VCaP (cell line): Measurements from ENCODE around the gene PCNT.

ENCODE experiments used
- H3K27ac ChIP-seq: fragments of 450-650 bp; 2 replicates; pipeline ENCODE4 v1.5.1; 2017
- CTCF ChIP-seq: fragments of 450-650 bp; conservative IDR thresholded peaks from 2 replicates; pipeline ENCODE4 v1.5.1; 2017; ENCODE audit warnings: mild to moderate bottlenecking, moderate library complexity

PCNT gene

GRCh38 chr21:46351476-46352163 lies 27.7 kb downstream of the PCNT start:
- peak overlapping the region; percentile 79 for H3K27ac ChIP-seq
- TF ChIP-seq CTCF: no peak

GRCh38 chr21:46352164-46352515 lies 28.2 kb downstream of the PCNT start:
- H3K27ac ChIP-seq: peak overlapping the region; percentile 79
- no peak for TF ChIP-seq CTCF

- TF ChIP-seq CTCF: no peak
- H3K27ac ChIP-seq: peak overlapping the region; percentile 79; the same call in 1 of the 2 replicates
Observed at GRCh38 chr21:46352913-46353312, 29.0 kb downstream of the PCNT start.

- no peak overlapping the region for H3K27ac ChIP-seq
- no peak for TF ChIP-seq CTCF
Observed at GRCh38 chr21:46354046-46354445, 30.1 kb downstream of the PCNT start.

- TF ChIP-seq CTCF: no peak
- no peak overlapping the region for H3K27ac ChIP-seq
Observed at GRCh38 chr21:46354518-46354917, 30.6 kb downstream of the PCNT start.

GRCh38 chr21:46355161-46356004 lies 31.4 kb downstream of the PCNT start:
- TF ChIP-seq CTCF: no peak
- H3K27ac ChIP-seq: no peak overlapping the region

GRCh38 chr21:46356005-46356338 lies 32.0 kb downstream of the PCNT start:
- no peak for TF ChIP-seq CTCF
- no peak overlapping the region for H3K27ac ChIP-seq
